Measurements from ENCODE around the gene COPS7A. TPM values are rescaled to one million over a fixed set of nuclear protein-coding genes. Genes with fewer than 3 reads are reported as not detected.

The COPS7A gene
- total RNA-seq, 1 experiment from 2014 or later, result 93.8 TPM

DNA sequence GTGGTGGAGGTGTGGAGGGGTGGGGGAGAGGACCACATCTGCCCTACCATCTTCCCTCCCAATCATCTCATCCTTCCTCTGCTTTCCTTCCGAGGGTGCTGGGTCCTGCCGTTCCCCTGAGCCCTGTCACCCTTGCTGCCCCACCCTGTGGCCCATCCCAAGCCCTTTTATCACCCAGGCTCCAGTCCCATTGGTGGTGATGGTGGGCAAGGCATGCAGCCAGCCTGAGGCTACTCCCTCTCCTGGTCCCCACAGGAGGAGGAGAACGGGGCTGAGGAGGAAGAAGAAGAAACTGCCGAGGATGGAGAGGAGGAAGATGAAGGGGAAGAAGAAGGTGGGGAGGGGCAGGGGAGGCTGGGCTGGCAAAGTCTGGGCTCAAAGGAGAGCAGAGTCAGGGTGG lies 45.8 kb downstream of the COPS7A start:
- no peak for DNase-seq (ENCODE audit: low spot score)

DNA sequence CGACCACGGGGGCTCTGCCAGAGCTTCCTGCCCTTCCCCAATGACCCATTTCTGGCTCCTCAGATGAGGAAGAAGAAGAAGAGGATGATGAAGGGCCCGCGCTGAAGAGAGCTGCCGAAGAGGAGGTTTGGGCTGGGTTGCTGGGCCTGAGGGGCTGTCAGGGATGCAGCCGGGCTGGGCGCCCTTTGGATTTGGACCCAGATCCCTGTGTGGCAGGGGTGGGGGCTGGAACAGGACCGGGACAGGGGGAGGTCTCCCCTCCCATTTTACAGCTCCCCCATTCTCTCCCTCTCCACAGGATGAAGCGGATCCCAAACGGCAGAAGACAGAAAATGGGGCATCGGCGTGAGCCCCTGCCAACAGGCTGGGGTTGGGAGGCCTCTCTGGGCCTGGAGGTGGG lies 46.2 kb downstream of the COPS7A start:
- no peak for DNase-seq (ENCODE audit: low spot score)

DNA sequence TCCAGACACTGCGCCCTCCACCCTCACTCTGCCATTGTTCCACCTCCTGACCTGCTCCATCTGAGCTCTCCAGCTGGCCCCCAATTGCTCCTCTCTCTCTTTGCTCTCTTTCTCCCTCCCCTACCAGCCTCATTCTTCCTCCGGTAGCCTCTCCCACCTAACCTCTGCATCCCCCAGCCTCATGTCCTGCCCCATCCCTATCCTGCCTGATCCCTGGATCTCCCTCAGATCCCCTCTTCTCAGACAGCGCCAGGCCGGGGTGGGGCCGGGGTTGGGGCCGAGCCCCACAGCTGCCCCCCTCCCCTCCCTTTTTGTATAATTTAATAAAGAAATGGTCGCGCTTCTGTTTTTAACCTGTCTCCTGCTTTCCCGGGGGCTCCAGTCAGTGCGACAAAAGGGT lies 46.8 kb downstream of the COPS7A start:
- DNase-seq (ENCODE audit: low spot score), result no peak

GRCh38 chr12:6771091-6771495 lies 47.2 kb downstream of the COPS7A start:
- no peak for DNase-seq (ENCODE audit: low spot score)

- DNase-seq (ENCODE audit: low spot score), result no peak
Measured at GRCh38 chr12:6771509-6772330, 47.9 kb downstream of the COPS7A start.

DNA sequence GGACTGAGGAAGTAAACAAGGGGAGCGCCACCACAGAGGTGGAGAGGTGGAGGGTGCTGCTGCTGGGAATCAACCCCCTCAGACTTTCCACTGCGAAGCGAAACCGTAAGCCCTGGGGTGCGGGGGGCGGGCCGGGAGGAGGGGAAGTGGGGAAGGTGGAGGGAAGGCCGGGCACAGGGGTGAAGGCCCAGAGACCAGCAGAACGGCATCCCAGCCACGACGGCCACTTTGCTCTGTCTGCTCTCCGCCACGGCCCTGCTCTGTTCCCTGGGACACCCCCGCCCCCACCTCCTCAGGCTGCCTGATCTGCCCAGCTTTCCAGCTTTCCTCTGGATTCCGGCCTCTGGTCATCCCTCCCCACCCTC lies 48.5 kb downstream of the COPS7A start, which contains the start of gene LAG3:
Gene LAG3, plus strand, starts transcription at position 190 of the 365 bp plus-strand sequence. CDS start 333 bp downstream, outside the sequence.
- no peak for DNase-seq (ENCODE audit: low spot score)

DNA sequence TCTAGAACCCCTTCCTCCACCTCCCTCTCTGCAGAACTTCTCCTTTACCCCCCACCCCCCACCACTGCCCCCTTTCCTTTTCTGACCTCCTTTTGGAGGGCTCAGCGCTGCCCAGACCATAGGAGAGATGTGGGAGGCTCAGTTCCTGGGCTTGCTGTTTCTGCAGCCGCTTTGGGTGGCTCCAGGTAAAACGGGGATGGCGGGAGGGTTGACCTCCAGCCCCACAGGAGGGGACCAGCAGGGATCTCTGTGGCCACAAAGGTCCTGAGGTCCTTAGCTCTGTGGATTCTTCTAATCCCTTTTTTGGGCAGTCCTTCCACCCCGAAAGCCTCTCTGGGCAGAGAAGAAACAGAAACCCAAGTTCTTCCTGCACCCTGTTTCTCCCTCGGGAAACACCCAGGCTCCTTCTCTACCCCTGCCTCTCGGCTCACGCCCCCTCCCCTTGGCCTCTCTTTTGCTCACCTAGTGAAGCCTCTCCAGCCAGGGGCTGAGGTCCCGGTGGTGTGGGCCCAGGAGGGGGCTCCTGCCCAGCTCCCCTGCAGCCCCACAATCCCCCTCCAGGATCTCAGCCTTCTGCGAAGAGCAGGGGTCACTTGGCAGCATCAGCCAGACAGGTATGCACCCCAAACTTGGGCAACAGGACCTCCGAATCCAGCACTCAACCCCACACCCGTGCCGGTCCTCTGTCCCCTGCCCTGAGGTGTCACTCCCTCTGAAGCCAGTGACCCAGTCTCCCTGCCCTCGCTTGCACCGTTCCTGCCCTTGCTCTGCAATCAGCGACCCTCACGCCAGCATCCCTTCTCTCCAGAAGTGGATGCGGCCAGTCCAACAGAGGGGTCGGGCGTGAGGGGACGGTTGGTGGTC lies 49.1 kb downstream of the COPS7A start:
- DNase-seq (ENCODE audit: low spot score), result no peak

GRCh38 chr12:6773590-6774351 lies 49.9 kb downstream of the COPS7A start:
- no peak for DNase-seq (ENCODE audit: low spot score)

- no peak for DNase-seq (ENCODE audit: low spot score)
Measured at GRCh38 chr12:6774499-6775062, 50.7 kb downstream of the COPS7A start.

DNA sequence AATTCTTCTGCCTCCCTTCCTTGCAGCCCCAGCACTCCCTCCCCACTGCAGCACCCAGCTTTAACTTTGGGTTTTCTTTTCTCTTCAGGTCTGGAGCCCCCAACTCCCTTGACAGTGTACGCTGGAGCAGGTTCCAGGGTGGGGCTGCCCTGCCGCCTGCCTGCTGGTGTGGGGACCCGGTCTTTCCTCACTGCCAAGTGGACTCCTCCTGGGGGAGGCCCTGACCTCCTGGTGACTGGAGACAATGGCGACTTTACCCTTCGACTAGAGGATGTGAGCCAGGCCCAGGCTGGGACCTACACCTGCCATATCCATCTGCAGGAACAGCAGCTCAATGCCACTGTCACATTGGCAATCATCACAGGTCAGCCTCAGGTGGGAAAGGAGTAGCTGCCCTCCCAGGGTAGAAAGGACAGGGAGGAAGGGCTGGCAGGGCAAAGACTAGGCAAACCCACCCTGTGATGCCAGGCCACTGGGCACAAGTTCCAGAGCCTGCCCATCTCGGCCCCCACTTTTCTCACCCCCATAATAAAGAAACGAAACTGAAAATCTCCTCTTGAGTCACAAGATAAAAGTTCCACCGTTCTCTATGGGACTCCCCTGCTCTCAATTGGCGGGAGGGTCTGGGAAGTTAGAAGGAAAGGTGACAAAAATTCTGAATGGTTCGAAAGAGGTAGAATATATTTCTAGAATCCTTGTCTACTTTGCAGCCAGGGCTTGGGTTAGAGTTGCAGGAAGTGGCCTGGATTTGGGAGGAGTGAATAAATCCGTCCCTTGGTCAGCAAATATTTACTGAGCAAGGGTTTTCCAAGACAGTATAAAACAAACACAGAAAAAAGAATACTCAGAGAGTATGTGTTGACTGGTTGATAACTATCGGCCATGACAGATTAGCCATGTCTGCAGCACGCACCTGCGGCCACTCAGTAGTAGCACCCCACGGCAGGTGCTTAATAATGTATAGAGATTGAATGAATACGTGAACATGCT lies 51.6 kb downstream of the COPS7A start:
- DNase-seq (ENCODE audit: low spot score), result no peak

DNA sequence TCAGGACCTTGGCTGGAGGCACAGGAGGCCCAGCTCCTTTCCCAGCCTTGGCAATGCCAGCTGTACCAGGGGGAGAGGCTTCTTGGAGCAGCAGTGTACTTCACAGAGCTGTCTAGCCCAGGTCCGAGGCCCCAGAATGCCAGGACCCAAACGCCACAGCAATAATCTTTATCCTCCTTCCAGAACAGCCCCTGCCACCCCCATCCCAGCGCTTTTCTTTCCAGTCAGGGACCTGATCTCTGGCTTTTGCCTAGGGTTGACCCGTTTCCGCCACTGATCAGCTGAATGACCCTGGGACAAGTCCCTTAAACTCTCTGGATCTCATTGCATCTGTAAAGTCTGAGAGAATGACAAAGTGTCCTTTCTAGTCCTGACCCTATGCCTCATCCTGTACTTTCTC lies 53.5 kb downstream of the COPS7A start:
- no peak for DNase-seq (ENCODE audit: low spot score)

DNA sequence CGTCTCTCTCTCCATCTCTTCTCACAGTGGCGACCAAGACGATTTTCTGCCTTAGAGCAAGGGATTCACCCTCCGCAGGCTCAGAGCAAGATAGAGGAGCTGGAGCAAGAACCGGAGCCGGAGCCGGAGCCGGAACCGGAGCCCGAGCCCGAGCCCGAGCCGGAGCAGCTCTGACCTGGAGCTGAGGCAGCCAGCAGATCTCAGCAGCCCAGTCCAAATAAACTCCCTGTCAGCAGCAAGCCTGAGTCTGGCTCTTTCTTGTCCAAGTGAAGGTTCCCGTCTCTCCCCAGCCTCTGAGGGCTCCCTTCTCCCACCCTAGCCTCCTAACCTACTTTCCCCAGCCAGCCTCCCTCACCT lies 54.3 kb downstream of the COPS7A start:
- DNase-seq (ENCODE audit: low spot score), result no peak

DNA sequence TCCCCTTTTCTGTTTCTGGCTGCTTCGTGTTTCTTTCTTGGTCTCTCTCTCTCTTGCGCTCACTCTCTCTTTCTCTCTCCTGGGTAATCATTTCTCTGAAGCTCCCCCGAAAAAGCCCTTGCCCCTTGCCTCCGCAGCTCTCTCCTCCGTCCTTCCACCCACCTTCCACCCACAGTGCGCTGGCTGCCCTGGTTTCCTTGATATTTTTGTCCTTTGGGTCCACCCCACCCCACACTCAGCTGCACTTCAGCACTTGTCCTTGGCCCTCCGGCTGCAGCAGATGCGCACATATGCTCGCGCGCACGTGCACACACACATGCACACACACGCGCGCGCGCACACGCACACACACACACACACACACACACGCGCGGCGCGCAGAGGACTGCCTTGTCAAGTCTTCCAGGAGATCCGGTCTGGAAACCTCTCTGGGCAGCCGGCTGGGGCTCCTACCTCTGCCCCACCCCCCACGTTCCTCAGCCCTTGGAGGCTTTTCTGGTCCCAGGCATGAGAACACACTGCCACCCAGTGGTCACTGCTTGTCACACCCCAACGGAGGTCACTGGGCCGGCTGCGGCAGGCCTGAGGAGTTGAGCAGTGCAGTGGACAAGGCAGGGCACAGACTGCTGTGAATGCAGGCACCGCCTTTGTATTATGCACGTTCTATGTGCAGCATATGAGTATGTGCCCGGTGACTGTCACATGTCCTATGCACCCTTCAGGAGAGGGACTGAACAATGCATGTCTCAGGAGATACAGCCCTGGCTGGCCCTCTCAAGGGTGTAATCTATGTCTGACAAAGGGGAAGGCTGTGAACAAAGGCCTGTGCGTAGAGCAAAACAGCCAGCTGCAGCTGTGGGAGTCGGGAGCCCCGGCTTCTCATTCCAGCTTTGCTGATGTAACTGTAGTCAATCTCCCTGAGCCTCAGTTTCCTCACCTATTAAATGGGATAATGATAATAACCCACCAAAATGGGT lies 55.0 kb downstream of the COPS7A start:
- DNase-seq (ENCODE audit: low spot score), result peak; percentile 93

- no peak for DNase-seq (ENCODE audit: low spot score)
Measured at GRCh38 chr12:6779708-6780432, 56.0 kb downstream of the COPS7A start.

DNA sequence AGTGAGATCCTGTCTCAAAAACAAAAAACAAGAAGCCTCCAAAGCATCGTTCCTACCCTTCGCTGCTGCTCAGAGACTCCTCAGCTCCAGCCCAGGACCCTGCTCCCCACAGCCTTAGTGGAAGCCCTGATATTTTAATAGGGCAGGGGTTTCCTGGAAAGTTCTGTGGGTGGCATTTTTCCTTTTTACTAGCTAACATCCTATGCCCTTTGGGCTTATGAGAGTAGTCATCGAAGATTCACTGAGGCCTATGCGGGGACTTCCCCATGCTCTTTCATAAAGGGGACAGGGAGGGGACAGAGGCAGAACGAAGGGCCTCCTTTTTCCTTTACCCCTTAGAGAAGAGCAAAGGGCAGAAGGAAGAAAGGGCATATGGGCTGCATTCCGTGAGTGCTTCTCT lies 56.7 kb downstream of the COPS7A start:
- no peak for DNase-seq (ENCODE audit: low spot score)

All from H4 (cell line).